ENCODE results near the gene TBCA. TPM values are rescaled to one million over a fixed set of nuclear protein-coding genes. Genes with fewer than 3 reads are reported as not detected.

TBCA gene
- total RNA-seq, 2 experiments from 2014 or later = 206 to 220 TPM

GRCh38 chr5:77784735-77785134, 8.6 kb upstream of the TBCA start:
- no peak overlapping the region for H3K4me3 Mint-ChIP-seq
- H3K27ac Mint-ChIP-seq = no peak overlapping the region
- no peak for DNase-seq
- POLR2A ChIA-PET = no interaction called here
- no peaks in the 10 kb centered on the region for H3K36me3 Mint-ChIP-seq
- CTCF ChIA-PET = no interaction called here
- H3K9me3 Mint-ChIP-seq = no peaks in the 10 kb centered on the region
- intact Hi-C loops (cut with micrococcal nuclease) = no loop called here
- no peaks in the 10 kb centered on the region for H3K27me3 Mint-ChIP-seq
- H3K4me1 Mint-ChIP-seq (ENCODE audit: low read depth) = no peaks in the 10 kb centered on the region

GRCh38 chr5:77781076-77781475, 4.9 kb upstream of the TBCA start:
- ChIA-PET POLR2A (no interaction called here), CTCF (no interaction called here)
- no peak for DNase-seq
- H3K27me3 Mint-ChIP-seq = no peaks in the 10 kb centered on the region
- H3K9me3 Mint-ChIP-seq = no peaks in the 10 kb centered on the region
- H3K4me1 Mint-ChIP-seq (ENCODE audit: low read depth) = peaks cover 7% of the 10 kb centered on the region
- no peak overlapping the region for H3K4me3 Mint-ChIP-seq
- intact Hi-C loops (cut with micrococcal nuclease) = no loop called here
- no peak overlapping the region for H3K27ac Mint-ChIP-seq
- H3K36me3 Mint-ChIP-seq = no peaks in the 10 kb centered on the region

- intact Hi-C loops (cut with micrococcal nuclease) = loop anchor here (5.0 kb wide), 3 partner anchors 132 to 1203 kb away; partner anchors contain the start of gene SCAMP1
- H3K27ac Mint-ChIP-seq = no peak overlapping the region
- CTCF ChIA-PET = no interaction called here
- H3K4me1 Mint-ChIP-seq (ENCODE audit: low read depth) = peaks cover 20% of the 10 kb centered on the region
- H3K9me3 Mint-ChIP-seq = no peaks in the 10 kb centered on the region
- H3K36me3 Mint-ChIP-seq = peaks cover 6% of the 10 kb centered on the region
- DNase-seq = no peak
- H3K4me3 Mint-ChIP-seq = no peak overlapping the region
- POLR2A ChIA-PET = no interaction called here
- H3K27me3 Mint-ChIP-seq = no peaks in the 10 kb centered on the region
Measured at GRCh38 chr5:77778881-77779438, 2.8 kb upstream of the TBCA start.

GRCh38 chr5:77778398-77778797, 2.3 kb upstream of the TBCA start:
- no peaks in the 10 kb centered on the region for H3K9me3 Mint-ChIP-seq
- no peak for DNase-seq
- POLR2A ChIA-PET = no interaction called here
- H3K36me3 Mint-ChIP-seq = peaks cover 6% of the 10 kb centered on the region
- no peak overlapping the region for H3K27ac Mint-ChIP-seq
- H3K4me1 Mint-ChIP-seq (ENCODE audit: low read depth) = peaks cover 25% of the 10 kb centered on the region
- H3K27me3 Mint-ChIP-seq = no peaks in the 10 kb centered on the region
- intact Hi-C loops (cut with micrococcal nuclease) = loop anchor here (5.0 kb wide), 3 partner anchors 131 to 1204 kb away; partner anchors contain the start of gene SCAMP1
- CTCF ChIA-PET = no interaction called here
- H3K4me3 Mint-ChIP-seq = no peak overlapping the region

GRCh38 chr5:77777911-77778310, 1.8 kb upstream of the TBCA start:
- Mint-ChIP-seq H3K4me1 (ENCODE audit: low read depth) (peaks cover 30% of the 10 kb centered on the region), H3K4me3 (no peak overlapping the region), H3K9me3 (no peaks in the 10 kb centered on the region), H3K27ac (no peak overlapping the region), H3K36me3 (peaks cover 6% of the 10 kb centered on the region), H3K27me3 (no peaks in the 10 kb centered on the region)
- CTCF ChIA-PET = no interaction called here
- POLR2A ChIA-PET = no interaction called here
- intact Hi-C loops (cut with micrococcal nuclease) = loop anchor here (2.0 to 5.0 kb wide), 6 partner anchors 59 to 1204 kb away; partner anchors contain the start of gene SCAMP1
- no peak for DNase-seq

GRCh38 chr5:77777281-77777892, 1.2 kb upstream of the TBCA start:
- peaks cover 6% of the 10 kb centered on the region for H3K36me3 Mint-ChIP-seq
- intact Hi-C loops (cut with micrococcal nuclease) = loop anchor here (2.0 to 5.0 kb wide), 6 partner anchors 59 to 1205 kb away; partner anchors contain the start of gene SCAMP1
- DNase-seq = peak; percentile 25
- POLR2A ChIA-PET = no interaction called here
- CTCF ChIA-PET = no interaction called here
- H3K27me3 Mint-ChIP-seq = no peaks in the 10 kb centered on the region
- no peak overlapping the region for H3K4me3 Mint-ChIP-seq
- H3K9me3 Mint-ChIP-seq = no peaks in the 10 kb centered on the region
- H3K4me1 Mint-ChIP-seq (ENCODE audit: low read depth) = peaks cover 32% of the 10 kb centered on the region
- H3K27ac Mint-ChIP-seq = no peak overlapping the region

- intact Hi-C loops (cut with micrococcal nuclease) = loop anchor here (1.0 to 5.0 kb wide), 7 partner anchors 58 to 1206 kb away; partner anchors contain the start of gene SCAMP1
- Mint-ChIP-seq H3K27ac (peak overlapping the region; percentile 95), H3K4me3 (peak overlapping the region; percentile 89), H3K27me3 (no peaks in the 10 kb centered on the region), H3K36me3 (peaks cover 10% of the 10 kb centered on the region), H3K4me1 (ENCODE audit: low read depth) (peaks cover 37% of the 10 kb centered on the region), H3K9me3 (no peaks in the 10 kb centered on the region)
- DNase-seq = no peak
- ChIA-PET POLR2A (no interaction called here), CTCF (no interaction called here)
Measured at GRCh38 chr5:77776554-77777206, 541 bp upstream of the TBCA start.

- intact Hi-C loops (cut with micrococcal nuclease) = loop anchor here (2.0 to 5.0 kb wide), 4 partner anchors 128 to 1207 kb away; partner anchors contain the start of genes AP3B1 and SCAMP1
- DNase-seq = no peak
- ChIA-PET POLR2A (interaction anchor here (1.2 kb wide), 1 partner anchor 113 kb away, joined by 3 read pairs; no protein-coding TSS in a partner anchor), CTCF (interaction anchor here (0.8 to 1.3 kb wide), 3 partner anchors 9 to 129 kb away, joined by 3 to 4 read pairs (median 3); no protein-coding TSS in a partner anchor)
- no peaks in the 10 kb centered on the region for H3K9me3 Mint-ChIP-seq
- H3K4me1 Mint-ChIP-seq (ENCODE audit: low read depth) = peaks cover 50% of the 10 kb centered on the region
- H3K27me3 Mint-ChIP-seq = no peaks in the 10 kb centered on the region
- peaks cover 14% of the 10 kb centered on the region for H3K36me3 Mint-ChIP-seq
- H3K4me3 Mint-ChIP-seq = peak overlapping the region; percentile 89
- H3K27ac Mint-ChIP-seq = peak overlapping the region; percentile 95
Measured at GRCh38 chr5:77774981-77775789, 954 bp downstream of the TBCA start.

- DNase-seq = no peak
- POLR2A ChIA-PET = no interaction called here
- Mint-ChIP-seq H3K36me3 (peaks cover 18% of the 10 kb centered on the region), H3K4me3 (no peak overlapping the region), H3K27me3 (no peaks in the 10 kb centered on the region), H3K9me3 (no peaks in the 10 kb centered on the region), H3K27ac (no peak overlapping the region), H3K4me1 (ENCODE audit: low read depth) (peaks cover 55% of the 10 kb centered on the region)
- CTCF ChIA-PET = no interaction called here
- intact Hi-C loops (cut with micrococcal nuclease) = loop anchor here (2.0 kb wide), 1 partner anchor 521 kb away; the partner anchor contains the start of gene AP3B1
Measured at GRCh38 chr5:77773734-77774280, 2.3 kb downstream of the TBCA start.

GRCh38 chr5:77772729-77773128, 3.4 kb downstream of the TBCA start:
- Mint-ChIP-seq H3K36me3 (peaks cover 24% of the 10 kb centered on the region), H3K27ac (no peak overlapping the region), H3K4me3 (no peak overlapping the region), H3K4me1 (ENCODE audit: low read depth) (peaks cover 59% of the 10 kb centered on the region), H3K9me3 (no peaks in the 10 kb centered on the region), H3K27me3 (no peaks in the 10 kb centered on the region)
- ChIA-PET CTCF (no interaction called here), POLR2A (no interaction called here)
- intact Hi-C loops (cut with micrococcal nuclease) = no loop called here
- no peak for DNase-seq

- H3K4me1 Mint-ChIP-seq (ENCODE audit: low read depth) = peaks cover 63% of the 10 kb centered on the region
- no peak overlapping the region for H3K4me3 Mint-ChIP-seq
- intact Hi-C loops (cut with micrococcal nuclease) = no loop called here
- no peak overlapping the region for H3K27ac Mint-ChIP-seq
- ChIA-PET CTCF (no interaction called here), POLR2A (no interaction called here)
- no peak for DNase-seq
- peaks cover 2% of the 10 kb centered on the region for H3K9me3 Mint-ChIP-seq
- no peaks in the 10 kb centered on the region for H3K27me3 Mint-ChIP-seq
- H3K36me3 Mint-ChIP-seq = peaks cover 33% of the 10 kb centered on the region
Measured at GRCh38 chr5:77771452-77771851, 4.7 kb downstream of the TBCA start.

Measured in activated CD4-positive, alpha-beta memory T cell treated with anti-CD3 and anti-CD28 coated beads for 36 hours (primary cell).